DOHH2 (cell line): ENCODE data around the gene ARHGEF1.

Experiments used
- H3F3A ChIP-seq: fragments of 200-600 bp; sonication (generic), shearing (Covaris generic); 2 replicates; pipeline ENCODE4 v1.6.0; 2016; ENCODE audit warnings: antibody characterized with exemption, mild to moderate bottlenecking; ENCODE audit not compliant: control insufficient read depth, insufficient read depth
- H3K27ac ChIP-seq: fragments of 200-600 bp; sonication (generic); 2 replicates; pipeline ENCODE4 v1.5.1; 2014; ENCODE audit warnings: low read depth, mild to moderate bottlenecking, low read length, moderate library complexity
- H3K27me3 ChIP-seq: fragments of 200-600 bp; sonication (generic); 2 replicates; pipeline ENCODE4 v1.6.1; 2014; ENCODE audit warnings: mild to moderate bottlenecking, low read length, mixed read lengths; ENCODE audit not compliant: control insufficient read depth
- H3K36me3 ChIP-seq: fragments of 200-600 bp; sonication (generic); 2 replicates; pipeline ENCODE4 v1.6.1; 2014; ENCODE audit warnings: mild to moderate bottlenecking, low read length, moderate library complexity, mixed read lengths; ENCODE audit not compliant: control insufficient read depth
- H3K4me1 ChIP-seq: fragments of 200-600 bp; sonication (generic); 2 replicates; pipeline ENCODE4 v1.6.1; 2014; ENCODE audit warnings: mild to moderate bottlenecking, low read length, mixed read lengths; ENCODE audit not compliant: control insufficient read depth
- H3K4me2 ChIP-seq: fragments of 200-600 bp; sonication (generic); 2 replicates; pipeline ENCODE4 v1.6.0; 2014; ENCODE audit warnings: mild to moderate bottlenecking, low read length, moderate library complexity
- H3K4me3 ChIP-seq: fragments of 200-600 bp; sonication (generic); 2 replicates; pipeline ENCODE4 v1.5.1; 2014; ENCODE audit warnings: mild to moderate bottlenecking, low read length, mixed read lengths
- H3K79me2 ChIP-seq: fragments of 200-600 bp; sonication (generic); 2 replicates; pipeline ENCODE4 v1.6.1; 2014; ENCODE audit warnings: mild to moderate bottlenecking, low read length, mixed read lengths; ENCODE audit not compliant: control insufficient read depth
- H3K9me2 ChIP-seq: fragments of 200-600 bp; sonication (generic); replicated peaks from 2 replicates; pipeline ENCODE4 v1.6.1; 2014; ENCODE audit warnings: mild to moderate bottlenecking, low read length, mixed read lengths; ENCODE audit not compliant: control insufficient read depth
- H3K9me3 ChIP-seq: fragments of 200-600 bp; sonication (generic); 2 replicates; pipeline ENCODE4 v1.6.1; 2014; ENCODE audit warnings: antibody characterized with exemption, low read length, mixed read lengths; ENCODE audit not compliant: control insufficient read depth, insufficient read depth
- H4K20me1 ChIP-seq: fragments of 200-600 bp; sonication (generic); 2 replicates; pipeline ENCODE4 v1.6.0; 2014; ENCODE audit warnings: low read depth, mild to moderate bottlenecking, antibody characterized with exemption, low read length, moderate library complexity; ENCODE audit not compliant: control insufficient read depth, insufficient read depth
- EZH2phosphoT487 ChIP-seq: fragments of 200-600 bp; sonication (generic); IDR thresholded peaks from 2 replicates; pipeline ENCODE4 v1.6.1; 2017; ENCODE audit warnings: borderline replicate concordance, mild to moderate bottlenecking, antibody characterized with exemption, low read length, moderate library complexity, mixed read lengths
- TF ChIP-seq, protein P1 (sequence below): fragments of 200-600 bp; sonication (generic); IDR thresholded peaks from one replicate; pipeline ENCODE4 v1.5.1; 2014; ENCODE audit warnings: antibody characterized with exemption, mild to moderate bottlenecking, low read depth, low read length; ENCODE audit not compliant: poor library complexity, severe bottlenecking

The ARHGEF1 gene

GRCh38 chr19:41926028-41926762 lies 43.2 kb downstream of the ARHGEF1 start:
- Histone ChIP-seq H3K27me3 (no peaks in the 10 kb centered on the region), H3K9me3 (no peaks in the 10 kb centered on the region)
- TF ChIP-seq, protein P1, sequence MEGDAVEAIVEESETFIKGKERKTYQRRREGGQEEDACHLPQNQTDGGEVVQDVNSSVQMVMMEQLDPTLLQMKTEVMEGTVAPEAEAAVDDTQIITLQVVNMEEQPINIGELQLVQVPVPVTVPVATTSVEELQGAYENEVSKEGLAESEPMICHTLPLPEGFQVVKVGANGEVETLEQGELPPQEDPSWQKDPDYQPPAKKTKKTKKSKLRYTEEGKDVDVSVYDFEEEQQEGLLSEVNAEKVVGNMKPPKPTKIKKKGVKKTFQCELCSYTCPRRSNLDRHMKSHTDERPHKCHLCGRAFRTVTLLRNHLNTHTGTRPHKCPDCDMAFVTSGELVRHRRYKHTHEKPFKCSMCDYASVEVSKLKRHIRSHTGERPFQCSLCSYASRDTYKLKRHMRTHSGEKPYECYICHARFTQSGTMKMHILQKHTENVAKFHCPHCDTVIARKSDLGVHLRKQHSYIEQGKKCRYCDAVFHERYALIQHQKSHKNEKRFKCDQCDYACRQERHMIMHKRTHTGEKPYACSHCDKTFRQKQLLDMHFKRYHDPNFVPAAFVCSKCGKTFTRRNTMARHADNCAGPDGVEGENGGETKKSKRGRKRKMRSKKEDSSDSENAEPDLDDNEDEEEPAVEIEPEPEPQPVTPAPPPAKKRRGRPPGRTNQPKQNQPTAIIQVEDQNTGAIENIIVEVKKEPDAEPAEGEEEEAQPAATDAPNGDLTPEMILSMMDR: no peak
- TF ChIP-seq EZH2phosphoT487: no peak

DNA sequence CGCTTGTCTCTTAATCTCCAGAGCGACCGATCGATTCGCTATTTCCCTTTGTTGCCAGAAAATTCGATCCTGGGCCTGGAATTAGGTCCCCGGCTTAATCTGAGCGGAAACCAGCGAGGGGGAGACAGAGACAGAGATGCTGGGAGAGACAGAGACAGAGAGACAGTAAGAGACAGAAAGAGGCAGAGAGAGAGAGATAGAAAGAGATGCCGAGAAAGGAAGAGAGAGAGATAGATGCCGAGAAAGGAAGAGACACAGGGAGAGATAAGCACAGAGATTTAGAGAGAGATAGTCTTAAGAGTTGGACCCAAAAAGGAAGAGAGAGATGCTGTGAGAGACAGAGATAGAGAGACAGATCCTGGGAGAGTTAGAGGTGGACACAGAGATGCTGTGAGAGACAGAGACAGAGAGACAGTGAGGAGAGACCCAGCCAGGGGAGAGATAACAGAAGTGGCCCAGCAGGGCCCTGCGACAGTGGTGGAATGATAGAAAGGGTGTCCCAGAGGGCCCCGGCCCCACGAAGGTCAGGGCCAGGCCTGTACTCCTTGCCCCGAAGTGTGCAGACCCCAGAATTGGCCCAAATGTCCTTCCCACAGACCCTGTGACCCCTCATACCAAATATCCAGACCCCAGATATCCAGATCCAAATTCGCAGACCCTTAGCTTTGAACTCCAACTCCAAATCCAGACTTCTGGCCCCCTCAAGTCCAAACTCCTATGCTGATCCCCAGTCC lies 43.9 kb downstream of the ARHGEF1 start:
- no peaks in the 10 kb centered on the region for H3K27me3 ChIP-seq
- no peaks in the 10 kb centered on the region for H4K20me1 ChIP-seq
- H3K79me2 ChIP-seq: peaks cover 38% of the 10 kb centered on the region
- peak overlapping the region; percentile 76; the same call in 1 of the 2 replicates for H3K27ac ChIP-seq
- H3K9me2 ChIP-seq: no peaks in the 10 kb centered on the region
- H3K4me2 ChIP-seq: peak overlapping the region; percentile 89
- no peak for TF ChIP-seq EZH2phosphoT487
- TF ChIP-seq, protein P1: no peak
- peaks cover 47% of the 10 kb centered on the region for H3K36me3 ChIP-seq
- H3K4me3 ChIP-seq: peak overlapping the region; percentile 91
- no peaks in the 10 kb centered on the region for H3K9me3 ChIP-seq
- peaks cover 16% of the 10 kb centered on the region for H3F3A ChIP-seq
- peaks cover 65% of the 10 kb centered on the region for H3K4me1 ChIP-seq

More at GRCh38 chr19:41926028-41926762, 43.2 kb downstream of the ARHGEF1 start:
- H3K9me2 ChIP-seq: no peaks in the 10 kb centered on the region
- H3K4me2 ChIP-seq: no peak overlapping the region
- no peak overlapping the region for H3K4me3 ChIP-seq
- no peak overlapping the region for H3K27ac ChIP-seq
- H3K36me3 ChIP-seq: peaks cover 47% of the 10 kb centered on the region
- peaks cover 12% of the 10 kb centered on the region for H3F3A ChIP-seq
- no peaks in the 10 kb centered on the region for H4K20me1 ChIP-seq
- H3K4me1 ChIP-seq: peaks cover 65% of the 10 kb centered on the region
- peaks cover 38% of the 10 kb centered on the region for H3K79me2 ChIP-seq

DNA sequence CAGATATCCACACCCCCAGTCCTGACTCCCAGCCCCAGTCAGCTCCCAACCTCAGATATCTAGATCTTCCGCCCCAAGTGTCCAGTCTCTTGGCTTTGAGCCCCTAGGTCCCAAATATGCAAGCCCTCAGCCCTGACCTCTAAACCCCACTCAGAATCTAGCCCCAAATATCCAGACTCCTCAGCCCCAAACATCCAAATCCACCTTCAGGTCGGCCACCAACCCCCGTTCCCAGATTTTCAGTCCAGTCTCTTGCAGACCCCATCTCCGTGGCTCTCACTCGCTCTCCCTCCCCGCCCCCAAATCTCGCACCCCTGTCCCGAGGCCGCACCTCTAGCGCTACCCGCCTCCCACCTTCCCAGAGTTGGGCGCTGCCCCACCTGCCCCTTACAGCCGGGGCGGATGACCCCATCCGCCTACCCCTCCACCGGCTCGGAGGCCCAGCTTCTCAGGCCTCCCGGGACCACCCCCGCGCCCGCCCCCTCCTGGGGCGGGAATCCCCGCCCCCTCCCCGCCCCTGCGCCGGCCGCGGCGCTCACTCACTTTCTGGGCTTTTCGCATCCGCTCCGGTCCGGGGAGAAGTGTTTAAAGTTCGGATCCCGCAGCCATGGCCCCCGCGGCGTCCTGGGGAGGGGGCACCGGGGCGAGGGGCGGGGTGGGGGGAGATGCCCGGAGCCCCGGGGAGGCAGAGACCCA lies 44.7 kb downstream of the ARHGEF1 start:
- Histone ChIP-seq H3K27ac (peak overlapping the region; percentile 76), H3F3A (peaks cover 18% of the 10 kb centered on the region), H3K9me2 (no peaks in the 10 kb centered on the region), H3K4me3 (peak overlapping the region; percentile 91), H3K36me3 (peaks cover 47% of the 10 kb centered on the region), H3K27me3 (no peaks in the 10 kb centered on the region), H3K9me3 (no peaks in the 10 kb centered on the region), H3K79me2 (peaks cover 38% of the 10 kb centered on the region), H3K4me1 (peaks cover 65% of the 10 kb centered on the region), H3K4me2 (peak overlapping the region; percentile 89), H4K20me1 (no peaks in the 10 kb centered on the region)
- TF ChIP-seq, protein P1: no peak
- no peak for TF ChIP-seq EZH2phosphoT487
